ENCODE data around the gene ANTXR1. TPM values are rescaled to one million over a fixed set of nuclear protein-coding genes. Genes with fewer than 3 reads are reported as not detected.

ANTXR1 gene
- total and polyA plus RNA-seq, 2 donors (not counting 1 experiment from before 2014, with no cell fraction given), result 44.6 to 101 TPM

DNA sequence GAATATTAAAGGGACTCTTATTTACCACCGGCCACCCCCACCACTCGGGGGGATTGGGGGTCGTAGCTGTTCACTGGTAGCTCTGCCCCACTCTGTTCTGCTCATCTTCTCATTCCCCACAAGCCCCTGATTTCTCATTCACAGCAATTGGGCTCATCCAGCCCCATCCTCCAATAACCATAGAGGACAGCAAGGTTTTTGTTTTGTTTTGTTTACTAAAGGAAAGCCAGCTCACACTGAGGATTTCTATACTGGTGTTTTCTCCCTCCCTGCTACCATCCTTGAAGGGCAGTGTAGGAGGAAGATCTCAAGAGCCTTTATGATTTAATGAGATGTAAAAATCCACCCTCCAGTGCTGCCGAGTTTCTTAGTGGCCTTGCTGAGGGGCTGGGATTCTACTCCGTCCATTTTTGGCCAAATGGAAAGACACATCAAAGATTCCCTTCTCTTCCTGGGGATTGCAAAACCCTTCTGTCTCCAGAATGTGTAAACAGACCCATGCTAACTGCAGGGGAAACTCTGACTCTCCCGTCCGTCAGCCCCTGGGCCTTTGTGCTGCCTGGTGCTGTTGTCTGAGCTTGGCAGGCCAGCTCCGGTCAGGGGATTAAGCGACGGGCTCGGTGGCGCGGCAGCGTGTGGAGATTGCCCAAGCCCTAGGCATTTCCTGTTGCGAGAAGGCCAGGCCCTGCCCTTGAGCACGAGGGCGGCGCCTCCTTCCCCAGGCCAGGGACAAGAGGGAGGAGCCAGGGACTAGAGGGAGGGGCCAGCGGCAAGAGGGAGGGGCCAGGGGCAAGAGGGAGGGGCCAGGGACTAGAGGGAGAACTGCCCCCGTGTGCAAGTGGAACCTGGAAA lies 165.0 kb downstream of the ANTXR1 start:
- Histone ChIP-seq H3K36me3 (ENCODE audit: control insufficient read depth, insufficient read depth, low read length) (no peaks in the 10 kb centered on the region), H3K4me2 (ENCODE audit: extremely low read depth, insufficient read depth, low read length) (peak overlapping the region; percentile 65), H3K9me3 (ENCODE audit: control insufficient read depth, insufficient read depth, low read depth, low read length) (no peaks in the 10 kb centered on the region), H3K27me3 (ENCODE audit: control insufficient read depth, insufficient read depth, low read length) (no peaks in the 10 kb centered on the region), H2AFZ (ENCODE audit: low read length) (no peak overlapping the region), H4K20me1 (ENCODE audit: control insufficient read depth, extremely low read depth, insufficient read depth, low read length) (no peaks in the 10 kb centered on the region), H3K4me1 (ENCODE audit: control insufficient read depth, extremely low read depth, insufficient read depth, low read length) (peaks cover 16% of the 10 kb centered on the region), H3K27ac (ENCODE audit: insufficient read depth, low read length) (peak overlapping the region; percentile 91), H3K4me3 (replicated peaks in 1 of 4; ENCODE audit: control extremely low read depth in 1 of 4, insufficient read depth in 1 of 4, low read depth in 3 of 4, low read length in 4 of 4) (peak overlapping the region in 2 of 4 experiments; percentile 29 to 49), H3K9ac (ENCODE audit: insufficient read depth, low read length) (peak overlapping the region; percentile 64), H3K79me2 (ENCODE audit: control insufficient read depth, insufficient read depth, low read length) (no peaks in the 10 kb centered on the region)
- DNase-seq (ENCODE audit: low read depth in 2 of 2), result peak; percentile 88 to 95
- TF ChIP-seq, protein P1, sequence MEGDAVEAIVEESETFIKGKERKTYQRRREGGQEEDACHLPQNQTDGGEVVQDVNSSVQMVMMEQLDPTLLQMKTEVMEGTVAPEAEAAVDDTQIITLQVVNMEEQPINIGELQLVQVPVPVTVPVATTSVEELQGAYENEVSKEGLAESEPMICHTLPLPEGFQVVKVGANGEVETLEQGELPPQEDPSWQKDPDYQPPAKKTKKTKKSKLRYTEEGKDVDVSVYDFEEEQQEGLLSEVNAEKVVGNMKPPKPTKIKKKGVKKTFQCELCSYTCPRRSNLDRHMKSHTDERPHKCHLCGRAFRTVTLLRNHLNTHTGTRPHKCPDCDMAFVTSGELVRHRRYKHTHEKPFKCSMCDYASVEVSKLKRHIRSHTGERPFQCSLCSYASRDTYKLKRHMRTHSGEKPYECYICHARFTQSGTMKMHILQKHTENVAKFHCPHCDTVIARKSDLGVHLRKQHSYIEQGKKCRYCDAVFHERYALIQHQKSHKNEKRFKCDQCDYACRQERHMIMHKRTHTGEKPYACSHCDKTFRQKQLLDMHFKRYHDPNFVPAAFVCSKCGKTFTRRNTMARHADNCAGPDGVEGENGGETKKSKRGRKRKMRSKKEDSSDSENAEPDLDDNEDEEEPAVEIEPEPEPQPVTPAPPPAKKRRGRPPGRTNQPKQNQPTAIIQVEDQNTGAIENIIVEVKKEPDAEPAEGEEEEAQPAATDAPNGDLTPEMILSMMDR (conservative IDR thresholded peaks at IDR 0.05 in 1 of 2, IDR thresholded peaks at IDR 0.05 in 1 of 2; ENCODE audit: low read depth in 1 of 2, low read length in 2 of 2), result no peak
- TF ChIP-seq EZH2 (IDR thresholded peaks at IDR 0.05; ENCODE audit: low read length, missing control alignments), result no peak

DNA sequence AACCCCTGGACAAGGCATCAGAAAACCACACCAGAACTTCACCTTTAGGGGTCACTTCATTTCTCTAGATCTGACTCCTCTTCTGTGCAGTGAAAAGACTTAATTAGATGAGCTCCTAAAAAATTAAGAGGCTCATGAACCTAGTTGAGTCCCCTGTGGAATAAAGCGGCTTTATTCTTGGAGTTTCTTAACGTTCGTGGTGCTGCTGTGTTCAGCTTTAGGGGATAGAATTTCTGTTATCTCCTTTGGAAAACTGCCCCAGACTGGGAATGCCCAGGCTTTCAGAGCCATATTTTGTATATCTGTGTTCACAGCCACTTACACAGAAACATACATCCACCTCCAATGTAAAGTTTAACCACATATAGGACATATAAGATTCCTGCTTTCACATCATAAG lies 165.8 kb downstream of the ANTXR1 start:
- Histone ChIP-seq H3K4me1 (ENCODE audit: control insufficient read depth, extremely low read depth, insufficient read depth, low read length) (peaks cover 16% of the 10 kb centered on the region), H3K36me3 (ENCODE audit: control insufficient read depth, insufficient read depth, low read length) (no peaks in the 10 kb centered on the region), H3K9ac (ENCODE audit: insufficient read depth, low read length) (no peak overlapping the region), H3K4me2 (ENCODE audit: extremely low read depth, insufficient read depth, low read length) (peak overlapping the region; percentile 23), H3K4me3 (replicated peaks in 1 of 4; ENCODE audit: control extremely low read depth in 1 of 4, insufficient read depth in 1 of 4, low read depth in 3 of 4, low read length in 4 of 4) (no peak overlapping the region), H3K79me2 (ENCODE audit: control insufficient read depth, insufficient read depth, low read length) (no peaks in the 10 kb centered on the region), H4K20me1 (ENCODE audit: control insufficient read depth, extremely low read depth, insufficient read depth, low read length) (no peaks in the 10 kb centered on the region), H3K9me3 (ENCODE audit: control insufficient read depth, insufficient read depth, low read depth, low read length) (no peaks in the 10 kb centered on the region), H3K27me3 (ENCODE audit: control insufficient read depth, insufficient read depth, low read length) (no peaks in the 10 kb centered on the region), H3K27ac (ENCODE audit: insufficient read depth, low read length) (peak overlapping the region; percentile 91), H2AFZ (ENCODE audit: low read length) (no peak overlapping the region)
- TF ChIP-seq EZH2 (IDR thresholded peaks at IDR 0.05; ENCODE audit: low read length, missing control alignments), result no peak
- TF ChIP-seq, protein P1 (conservative IDR thresholded peaks at IDR 0.05 in 1 of 2, IDR thresholded peaks at IDR 0.05 in 1 of 2; ENCODE audit: low read depth in 1 of 2, low read length in 2 of 2), result no peak
- no peak for DNase-seq (ENCODE audit: low read depth in 2 of 2)

DNA sequence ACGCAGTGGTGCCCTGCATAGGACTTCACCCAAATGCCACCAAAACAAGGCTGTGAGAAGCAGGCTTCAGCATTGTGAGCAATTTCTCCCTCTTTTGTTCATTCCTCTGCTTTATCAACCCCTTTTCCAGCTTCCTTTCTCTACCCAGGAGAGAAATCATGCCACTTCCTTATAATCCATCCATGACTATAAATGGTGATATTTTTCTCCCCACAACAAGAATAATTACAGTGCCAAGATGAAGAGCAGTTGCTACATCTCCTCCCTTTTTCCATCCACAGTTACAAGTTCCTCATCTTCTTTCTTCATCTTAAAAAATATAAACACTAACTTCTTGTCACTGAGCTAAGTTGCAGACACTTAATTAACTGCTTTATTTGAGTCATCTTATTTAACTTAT lies 167.2 kb downstream of the ANTXR1 start:
- Histone ChIP-seq H2AFZ (ENCODE audit: low read length) (no peak overlapping the region), H3K9me3 (ENCODE audit: control insufficient read depth, insufficient read depth, low read depth, low read length) (no peaks in the 10 kb centered on the region), H3K79me2 (ENCODE audit: control insufficient read depth, insufficient read depth, low read length) (no peaks in the 10 kb centered on the region), H3K4me1 (ENCODE audit: control insufficient read depth, extremely low read depth, insufficient read depth, low read length) (peaks cover 16% of the 10 kb centered on the region), H3K27ac (ENCODE audit: insufficient read depth, low read length) (no peak overlapping the region), H3K4me2 (ENCODE audit: extremely low read depth, insufficient read depth, low read length) (no peak overlapping the region), H3K4me3 (replicated peaks in 1 of 4; ENCODE audit: control extremely low read depth in 1 of 4, insufficient read depth in 1 of 4, low read depth in 3 of 4, low read length in 4 of 4) (no peak overlapping the region), H3K36me3 (ENCODE audit: control insufficient read depth, insufficient read depth, low read length) (no peaks in the 10 kb centered on the region), H3K27me3 (ENCODE audit: control insufficient read depth, insufficient read depth, low read length) (no peaks in the 10 kb centered on the region), H4K20me1 (ENCODE audit: control insufficient read depth, extremely low read depth, insufficient read depth, low read length) (no peaks in the 10 kb centered on the region), H3K9ac (ENCODE audit: insufficient read depth, low read length) (no peak overlapping the region)
- no peak for TF ChIP-seq EZH2 (IDR thresholded peaks at IDR 0.05; ENCODE audit: low read length, missing control alignments)
- TF ChIP-seq, protein P1 (conservative IDR thresholded peaks at IDR 0.05 in 1 of 2, IDR thresholded peaks at IDR 0.05 in 1 of 2; ENCODE audit: low read depth in 1 of 2, low read length in 2 of 2), result no peak
- DNase-seq (ENCODE audit: low read depth in 2 of 2), result no peak
